PFSK-1 (cell line): ENCODE data around the gene P2RY6.

Source experiments
- FOXP2 ChIP-seq: optimal IDR thresholded peaks from 2 replicates; pipeline ENCODE3; 2011; ENCODE audit warnings: borderline replicate concordance, control low read depth, inconsistent platforms; ENCODE audit not compliant: insufficient read depth; ENCODE audit errors: extremely low read length, extremely low read depth
- POLR2AphosphoS5 ChIP-seq: IDR thresholded peaks from 2 replicates; pipeline ENCODE4 v1.6.1; 2012; ENCODE audit warnings: low read depth, mild to moderate bottlenecking, control low read depth, low read length, moderate library complexity
- REST ChIP-seq, 2 experiments: IDR thresholded peaks; 2 replicates each; pipeline versions ENCODE4 v1.6.1 to v1.8.0; 2011 to 2012; ENCODE audit warnings: low read depth in 2 of 2, low read length in 2 of 2, control low read depth in 1 of 2, inconsistent platforms in 1 of 2, mild to moderate bottlenecking in 1 of 2, moderate library complexity in 1 of 2; ENCODE audit not compliant: insufficient read depth in 1 of 2
- SIN3A ChIP-seq: IDR thresholded peaks from 2 replicates; pipeline ENCODE4 v1.6.1; 2012; ENCODE audit warnings: mild to moderate bottlenecking, low read length, moderate library complexity, borderline replicate concordance; ENCODE audit not compliant: insufficient read depth
- TAF1 ChIP-seq: IDR thresholded peaks from 2 replicates; pipeline ENCODE4 v1.6.1; 2012; ENCODE audit warnings: low read length, control low read depth, borderline replicate concordance; ENCODE audit not compliant: insufficient read depth

The P2RY6 gene

GRCh38 chr11:73322382-73323306 is 50.5 kb downstream of the P2RY6 start:
- TF ChIP-seq FOXP2: no peak
- TF ChIP-seq SIN3A: no peak
- TF ChIP-seq POLR2AphosphoS5: no peak
- TF ChIP-seq TAF1: no peak
- no peak for TF ChIP-seq REST (IDR thresholded peaks at IDR 0.05; ENCODE audit: insufficient read depth in 1 of 2, low read depth in 2 of 2, low read length in 2 of 2)

- no peak for TF ChIP-seq TAF1
- no peak for TF ChIP-seq POLR2AphosphoS5
- no peak for TF ChIP-seq SIN3A
- TF ChIP-seq FOXP2: no peak
Observed at GRCh38 chr11:73323464-73323863, 51.3 kb downstream of the P2RY6 start.

DNA sequence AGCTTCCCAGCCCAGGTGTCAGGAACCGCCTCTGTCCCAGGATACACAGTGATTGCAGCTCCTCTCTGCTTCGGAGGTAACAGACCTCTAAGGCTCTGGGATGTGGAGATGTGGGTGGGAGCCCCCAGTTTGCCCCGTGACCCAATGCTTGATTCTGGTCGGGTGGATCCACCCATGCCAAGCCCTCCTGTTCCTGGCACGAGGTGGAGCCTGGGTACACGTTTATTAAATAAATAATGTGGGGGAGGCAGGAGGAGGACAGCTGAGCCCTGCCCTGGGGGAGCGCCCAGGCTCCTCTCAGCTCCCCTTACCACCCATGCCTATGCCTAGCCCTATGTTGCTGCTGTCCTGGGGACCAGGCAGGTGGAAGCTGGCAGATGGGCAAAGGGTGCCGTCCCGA is 52.0 kb downstream of the P2RY6 start:
- TF ChIP-seq TAF1: no peak
- no peak for TF ChIP-seq SIN3A
- no peak for TF ChIP-seq REST (IDR thresholded peaks at IDR 0.05; ENCODE audit: insufficient read depth in 1 of 2, low read depth in 2 of 2, low read length in 2 of 2)

GRCh38 chr11:73324665-73325035 is 52.5 kb downstream of the P2RY6 start:
- TF ChIP-seq SIN3A (no peak), TAF1 (no peak), POLR2AphosphoS5 (no peak), FOXP2 (no peak), REST (IDR thresholded peaks at IDR 0.05; ENCODE audit: insufficient read depth in 1 of 2, low read depth in 2 of 2, low read length in 2 of 2) (no peak)

DNA sequence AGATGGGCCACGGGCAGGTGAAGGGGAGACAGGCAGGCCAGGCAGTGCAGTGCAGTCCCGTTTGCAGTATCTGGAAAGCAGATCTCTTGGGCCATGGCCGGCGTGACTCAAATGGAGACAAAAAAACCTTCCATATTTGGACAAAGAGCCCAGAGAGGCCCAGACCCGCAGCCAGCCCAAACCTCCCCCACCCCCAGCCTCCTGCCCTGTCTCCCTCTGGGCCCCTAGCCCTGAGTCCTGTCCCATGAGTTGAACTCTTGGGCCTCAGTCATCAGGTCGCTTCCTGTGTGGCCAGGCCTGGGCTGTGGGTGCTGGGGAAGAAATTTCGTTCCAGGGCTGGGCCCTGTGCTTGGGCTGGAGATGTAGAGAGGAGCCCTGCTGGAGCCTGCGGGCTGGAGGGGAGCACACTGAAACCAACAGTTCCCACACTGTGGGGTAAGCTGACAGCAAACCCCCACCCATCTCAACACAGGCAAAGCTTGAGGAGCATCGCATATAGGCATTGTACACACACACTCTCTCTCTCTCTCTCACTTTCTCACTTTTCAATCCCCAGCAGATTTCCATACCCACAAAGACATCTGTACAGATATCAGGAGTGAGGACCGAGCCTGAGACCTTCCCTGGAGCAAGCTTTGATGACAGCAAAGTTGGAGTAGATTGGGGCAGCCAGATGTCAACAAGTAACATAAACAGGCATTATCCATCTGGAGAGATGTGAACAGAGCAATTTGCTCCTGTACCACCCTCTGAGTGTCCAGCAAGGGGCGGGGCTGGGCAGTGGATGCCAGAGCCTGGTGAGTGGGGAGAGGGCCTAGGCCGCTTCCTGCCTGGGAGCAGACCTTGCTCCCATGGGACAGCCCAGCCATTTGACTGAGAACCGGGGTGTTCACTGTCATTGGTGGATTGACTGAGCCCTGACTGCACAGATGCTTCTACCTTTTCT is 53.2 kb downstream of the P2RY6 start:
- TF ChIP-seq TAF1 (no peak), POLR2AphosphoS5 (no peak), SIN3A (no peak), REST (IDR thresholded peaks at IDR 0.05; ENCODE audit: insufficient read depth in 1 of 2, low read depth in 2 of 2, low read length in 2 of 2) (no peak), FOXP2 (no peak)
